ENCODE results near the gene SDK2.

DNA sequence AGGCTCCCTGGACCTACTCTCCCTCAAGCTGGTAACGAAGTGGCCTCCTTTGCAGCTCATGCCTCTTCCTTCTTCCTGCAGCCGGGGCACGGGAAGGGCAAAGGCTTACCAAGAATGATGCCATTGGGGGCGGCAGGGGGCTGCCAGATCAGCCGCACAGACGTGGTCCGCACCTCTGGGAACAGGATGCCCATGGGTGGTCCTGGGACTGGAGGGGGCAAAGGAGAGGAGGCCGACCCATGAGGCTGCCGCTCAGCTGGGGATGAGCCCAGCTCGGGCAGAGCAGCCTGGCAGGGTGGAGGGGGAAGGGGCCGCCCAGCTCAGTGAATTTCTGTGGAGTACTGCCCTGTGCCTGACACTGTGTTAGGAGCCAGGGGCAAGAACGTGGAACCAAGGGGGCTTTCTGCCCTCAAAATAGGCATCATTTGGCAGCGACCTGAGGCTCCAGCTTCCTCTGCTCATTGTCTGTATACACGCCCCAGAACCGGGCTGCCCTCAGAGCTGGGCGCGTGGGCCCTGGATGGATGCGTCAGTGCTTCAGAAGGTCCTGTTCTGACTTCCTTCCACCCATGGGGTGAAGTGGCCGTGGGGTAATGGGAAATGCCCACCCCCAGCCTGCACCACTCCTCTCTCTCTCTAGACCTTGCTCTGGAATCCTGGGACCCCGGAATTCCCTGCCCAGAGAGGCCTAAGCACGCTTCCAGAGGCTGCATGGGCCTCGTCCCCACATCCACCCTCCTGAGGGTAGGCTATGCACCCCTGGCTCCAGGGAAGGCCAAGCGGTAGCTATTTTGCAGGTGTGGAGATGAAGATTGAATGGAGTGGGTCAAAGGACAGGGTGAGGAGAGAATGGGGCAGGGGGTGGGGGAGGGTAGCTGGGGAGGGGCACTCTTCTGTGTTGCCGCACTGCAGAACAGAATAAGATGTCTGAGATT is 252.6 kb downstream of the SDK2 start:
- TF ChIP-seq NRF1 (IDR thresholded peaks at IDR 0.05; ENCODE audit: low read depth, low read length), result no peak
- TF ChIP-seq, protein P1, sequence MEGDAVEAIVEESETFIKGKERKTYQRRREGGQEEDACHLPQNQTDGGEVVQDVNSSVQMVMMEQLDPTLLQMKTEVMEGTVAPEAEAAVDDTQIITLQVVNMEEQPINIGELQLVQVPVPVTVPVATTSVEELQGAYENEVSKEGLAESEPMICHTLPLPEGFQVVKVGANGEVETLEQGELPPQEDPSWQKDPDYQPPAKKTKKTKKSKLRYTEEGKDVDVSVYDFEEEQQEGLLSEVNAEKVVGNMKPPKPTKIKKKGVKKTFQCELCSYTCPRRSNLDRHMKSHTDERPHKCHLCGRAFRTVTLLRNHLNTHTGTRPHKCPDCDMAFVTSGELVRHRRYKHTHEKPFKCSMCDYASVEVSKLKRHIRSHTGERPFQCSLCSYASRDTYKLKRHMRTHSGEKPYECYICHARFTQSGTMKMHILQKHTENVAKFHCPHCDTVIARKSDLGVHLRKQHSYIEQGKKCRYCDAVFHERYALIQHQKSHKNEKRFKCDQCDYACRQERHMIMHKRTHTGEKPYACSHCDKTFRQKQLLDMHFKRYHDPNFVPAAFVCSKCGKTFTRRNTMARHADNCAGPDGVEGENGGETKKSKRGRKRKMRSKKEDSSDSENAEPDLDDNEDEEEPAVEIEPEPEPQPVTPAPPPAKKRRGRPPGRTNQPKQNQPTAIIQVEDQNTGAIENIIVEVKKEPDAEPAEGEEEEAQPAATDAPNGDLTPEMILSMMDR (IDR thresholded peaks at IDR 0.05; ENCODE audit: control extremely low read depth in 1 of 3, insufficient read depth in 1 of 3, low read depth in 1 of 3, low read length in 3 of 3), result no peak
- TF ChIP-seq EP300 (IDR thresholded peaks at IDR 0.05; ENCODE audit: borderline replicate concordance in 1 of 2, low read depth in 2 of 2, low read length in 2 of 2), result no peak
- TF ChIP-seq TEAD4 (IDR thresholded peaks at IDR 0.05; ENCODE audit: low read depth, low read length), result no peak
- no peak for TF ChIP-seq POLR2AphosphoS5 (IDR thresholded peaks at IDR 0.05; ENCODE audit: low read depth, low read length)
- no peak for TF ChIP-seq POU5F1 (IDR thresholded peaks at IDR 0.05; ENCODE audit: low read depth, low read length)
- no peak for TF ChIP-seq TAF1 (IDR thresholded peaks at IDR 0.05; ENCODE audit: low read depth, low read length)
- TF ChIP-seq SP2 (IDR thresholded peaks at IDR 0.05; ENCODE audit: low read length), result no peak
- TF ChIP-seq SP1 (IDR thresholded peaks at IDR 0.05; ENCODE audit: low read depth, low read length), result no peak
- TF ChIP-seq POLR2A (IDR thresholded peaks at IDR 0.05; ENCODE audit: control extremely low read depth in 1 of 2, low read depth in 2 of 2, low read length in 2 of 2), result no peak
- TF ChIP-seq FOSL1 (IDR thresholded peaks at IDR 0.05; ENCODE audit: insufficient read depth, low read depth, low read length), result no peak
- no peak for TF ChIP-seq SAP30 (IDR thresholded peaks at IDR 0.05; ENCODE audit: insufficient read depth, insufficient replicate concordance, low read length)
- no peak for TF ChIP-seq CREB1 (IDR thresholded peaks at IDR 0.05)
- no peak for TF ChIP-seq GABPA (IDR thresholded peaks at IDR 0.05; ENCODE audit: borderline replicate concordance, insufficient read depth, low read length)
